H1 (cell line): Measurements from ENCODE around the gene SLC30A10.

Experiments
- BCL11A ChIP-seq, 2 experiments: IDR thresholded peaks; one replicate each; pipeline ENCODE4 v1.6.1; 2011; ENCODE audit warnings: low read depth in 2 of 2, low read length in 2 of 2, mild to moderate bottlenecking in 2 of 2
- CREB1 ChIP-seq: IDR thresholded peaks from 2 replicates; pipeline ENCODE4 v1.6.1; 2012; ENCODE audit warnings: inconsistent platforms
- EP300 ChIP-seq, 2 experiments: IDR thresholded peaks; 1 replicate in 1 of 2; 2 replicates in 1 of 2; pipeline ENCODE4 v1.6.1; 2011 to 2012; ENCODE audit warnings: low read depth in 2 of 2, low read length in 2 of 2, mild to moderate bottlenecking in 2 of 2, borderline replicate concordance in 1 of 2, inconsistent platforms in 1 of 2, moderate library complexity in 1 of 2
- HDAC2 ChIP-seq, 2 experiments: fragments of 300-600 bp in 1 of 2; sonication (generic) in 1 of 2; IDR thresholded peaks; 2 replicates each; pipeline ENCODE4 v1.6.1; 2011 to 2012; ENCODE audit warnings: low read depth in 2 of 2, low read length in 2 of 2, mild to moderate bottlenecking in 2 of 2, moderate library complexity in 2 of 2, borderline replicate concordance in 1 of 2, inconsistent platforms in 1 of 2
- KDM1A ChIP-seq: fragments of 200-600, 300-600 bp; sonication (generic); IDR thresholded peaks from 2 replicates; pipeline ENCODE4 v1.7.1; 2016; ENCODE audit warnings: mild to moderate bottlenecking, low read length, borderline replicate concordance
- KDM5A ChIP-seq: fragments of 200-600 bp; IDR thresholded peaks from 2 replicates; pipeline ENCODE4 v1.7.1; 2012; ENCODE audit warnings: mild to moderate bottlenecking, low read length, inconsistent platforms, mixed read lengths
- POLR2A ChIP-seq, 2 experiments: IDR thresholded peaks; 1 replicate in 1 of 2; 2 replicates in 1 of 2; pipeline ENCODE4 v1.6.1; 2011; ENCODE audit warnings: low read depth in 2 of 2, low read length in 2 of 2, mild to moderate bottlenecking in 2 of 2; ENCODE audit errors: control extremely low read depth in 1 of 2
- TAF1 ChIP-seq: IDR thresholded peaks from 2 replicates; pipeline ENCODE4 v1.6.1; 2011; ENCODE audit warnings: mild to moderate bottlenecking, low read depth, low read length
- TF ChIP-seq, protein P1 (sequence below), 3 experiments: IDR thresholded peaks; 1 replicate in 2 of 3; 2 replicates in 1 of 3; pipeline versions ENCODE4 v1.5.1 to v1.6.1; 2011; ENCODE audit warnings: low read length in 3 of 3, mild to moderate bottlenecking in 3 of 3, inconsistent platforms in 2 of 3, low read depth in 1 of 3, moderate library complexity in 1 of 3; ENCODE audit not compliant: insufficient read depth in 1 of 3; ENCODE audit errors: control extremely low read depth in 1 of 3
- TF ChIP-seq, protein P2 (sequence below): IDR thresholded peaks from 2 replicates; pipeline ENCODE4 v1.6.1; 2011; ENCODE audit warnings: low read depth, mild to moderate bottlenecking, low read length; ENCODE audit not compliant: insufficient read depth

GRCh38 chr1:219940707-219941106 is 12.3 kb upstream of the SLC30A10 start:
- TF ChIP-seq KDM1A (no peak), TAF1 (no peak), POLR2A (IDR thresholded peaks at IDR 0.05; ENCODE audit: control extremely low read depth in 1 of 2, low read depth in 2 of 2, low read length in 2 of 2) (no peak), BCL11A (IDR thresholded peaks at IDR 0.05; ENCODE audit: low read depth in 2 of 2, low read length in 2 of 2) (no peak), EP300 (IDR thresholded peaks at IDR 0.05; ENCODE audit: borderline replicate concordance in 1 of 2, low read depth in 2 of 2, low read length in 2 of 2) (no peak), KDM5A (no peak), CREB1 (no peak), HDAC2 (IDR thresholded peaks at IDR 0.05; ENCODE audit: borderline replicate concordance in 1 of 2, low read depth in 2 of 2, low read length in 2 of 2) (no peak)
- TF ChIP-seq, protein P1, sequence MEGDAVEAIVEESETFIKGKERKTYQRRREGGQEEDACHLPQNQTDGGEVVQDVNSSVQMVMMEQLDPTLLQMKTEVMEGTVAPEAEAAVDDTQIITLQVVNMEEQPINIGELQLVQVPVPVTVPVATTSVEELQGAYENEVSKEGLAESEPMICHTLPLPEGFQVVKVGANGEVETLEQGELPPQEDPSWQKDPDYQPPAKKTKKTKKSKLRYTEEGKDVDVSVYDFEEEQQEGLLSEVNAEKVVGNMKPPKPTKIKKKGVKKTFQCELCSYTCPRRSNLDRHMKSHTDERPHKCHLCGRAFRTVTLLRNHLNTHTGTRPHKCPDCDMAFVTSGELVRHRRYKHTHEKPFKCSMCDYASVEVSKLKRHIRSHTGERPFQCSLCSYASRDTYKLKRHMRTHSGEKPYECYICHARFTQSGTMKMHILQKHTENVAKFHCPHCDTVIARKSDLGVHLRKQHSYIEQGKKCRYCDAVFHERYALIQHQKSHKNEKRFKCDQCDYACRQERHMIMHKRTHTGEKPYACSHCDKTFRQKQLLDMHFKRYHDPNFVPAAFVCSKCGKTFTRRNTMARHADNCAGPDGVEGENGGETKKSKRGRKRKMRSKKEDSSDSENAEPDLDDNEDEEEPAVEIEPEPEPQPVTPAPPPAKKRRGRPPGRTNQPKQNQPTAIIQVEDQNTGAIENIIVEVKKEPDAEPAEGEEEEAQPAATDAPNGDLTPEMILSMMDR (IDR thresholded peaks at IDR 0.05; ENCODE audit: control extremely low read depth in 1 of 3, insufficient read depth in 1 of 3, low read depth in 1 of 3, low read length in 3 of 3), result no peak
- TF ChIP-seq, protein P2, sequence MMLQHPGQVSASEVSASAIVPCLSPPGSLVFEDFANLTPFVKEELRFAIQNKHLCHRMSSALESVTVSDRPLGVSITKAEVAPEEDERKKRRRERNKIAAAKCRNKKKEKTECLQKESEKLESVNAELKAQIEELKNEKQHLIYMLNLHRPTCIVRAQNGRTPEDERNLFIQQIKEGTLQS, result no peak
